HepG2 (cell line): ENCODE results near the gene TMEM239. TPM values are rescaled to one million over a fixed set of nuclear protein-coding genes. Genes with fewer than 3 reads are reported as not detected.

Source experiments
- ATAC-seq: fragments of 200-7000 bp; cut with Tn5 transposase; 3 replicates; pipeline ENCODE4 v1.9.1; 2020; ENCODE audit warnings: mild to moderate bottlenecking, moderate library complexity
- BruUV-seq: library from RNA; stranded (reverse); fragments of 400-500 nt; replicated peaks from 2 replicates; lab custom pipeline; 2021; lab: Mats Ljungman, UMichigan
- CTCF ChIA-PET: fragments of 300-600 bp; formaldehyde crosslinking; extraction: SDS; loops from one replicate; lab custom pipeline; 2021; ENCODE audit warnings: low total read pairs, inconsistent platforms, low intra/inter-chr PET ratio; lab: Yijun Ruan, JAX
- POLR2A ChIA-PET: fragments of 350-600 bp; sonication (Branson Sonifier 250); formaldehyde crosslinking; loops from one replicate; lab custom pipeline; 2020; ENCODE audit warnings: antibody characterized with exemption, inconsistent platforms; lab: Yijun Ruan, JAX
- DNase-seq: peaks from one replicate; pipeline ENCODE4 v3.0.0-alpha.2; 2015; ENCODE audit warnings: low spot score
- FAIRE-seq: peaks from 3 replicates; lab custom pipeline; 2011; peaks lifted over from hg19 to GRCh38; lab: Jason Lieb, UNC
- H2AFZ ChIP-seq: one replicate; pipeline ENCODE4 v1.6.1; 2011; ENCODE audit warnings: low read length, inconsistent platforms
- H3K27ac ChIP-seq: fragments of 300-600 bp; 3 replicates; pipeline ENCODE4 v1.8.0; 2011; ENCODE audit warnings: mixed run types, mild to moderate bottlenecking, mixed read lengths, low read length, inconsistent platforms; ENCODE audit not compliant: insufficient read depth; ENCODE audit errors: extremely low read length
- H3K27me3 ChIP-seq, 2 experiments: fragments of 200-600 bp in 1 of 2; 2 replicates in 1 of 2; 3 replicates in 1 of 2; pipeline versions ENCODE4 v1.6.0 to v1.8.0; 2011; ENCODE audit warnings: low read length in 2 of 2, mild to moderate bottlenecking in 2 of 2, moderate library complexity in 2 of 2, inconsistent platforms in 1 of 2; ENCODE audit not compliant: insufficient read depth in 2 of 2, control insufficient read depth in 1 of 2
- H3K36me3 ChIP-seq, 2 experiments: fragments of 200-600 bp in 1 of 2; replicated peaks in 1 of 2; 2 replicates in 1 of 2; 3 replicates in 1 of 2; pipeline versions ENCODE4 v1.5.1 to v1.8.0; 2011; ENCODE audit warnings: low read length in 2 of 2, inconsistent platforms in 1 of 2; ENCODE audit not compliant: insufficient read depth in 2 of 2, control insufficient read depth in 1 of 2
- H3K4me1 ChIP-seq: 2 replicates; pipeline ENCODE4 v1.5.1; 2012; ENCODE audit warnings: low read length, inconsistent platforms; ENCODE audit not compliant: insufficient read depth
- H3K4me2 ChIP-seq: 2 replicates; pipeline ENCODE4 v1.6.0; 2011; ENCODE audit warnings: low read depth, low read length, inconsistent platforms
- H3K4me3 ChIP-seq, 3 experiments: fragments of 200-600 bp in 1 of 3; sonication (generic), shearing (Covaris generic) in 1 of 3; replicated peaks in 1 of 3; 2 replicates each; pipeline ENCODE4 v1.5.1; 2011 to 2016; ENCODE audit warnings: low read length in 3 of 3, inconsistent platforms in 2 of 3, low read depth in 2 of 3, mild to moderate bottlenecking in 2 of 3, control low read depth in 1 of 3, mixed read lengths in 1 of 3; ENCODE audit not compliant: insufficient read depth in 1 of 3
- H3K79me2 ChIP-seq: one replicate; pipeline ENCODE4 v1.6.1; 2011; ENCODE audit warnings: low read length, inconsistent platforms; ENCODE audit not compliant: insufficient read depth
- H3K9ac ChIP-seq: 2 replicates; pipeline ENCODE4 v1.6.0; 2011; ENCODE audit warnings: mild to moderate bottlenecking, low read depth, low read length, inconsistent platforms; ENCODE audit not compliant: insufficient read depth
- H3K9me3 ChIP-seq: 2 replicates; pipeline ENCODE4 v1.5.1; 2012; ENCODE audit warnings: mild to moderate bottlenecking, low read length
- H4K20me1 ChIP-seq: 2 replicates; pipeline ENCODE4 v1.6.0; 2011; ENCODE audit warnings: inconsistent platforms, mild to moderate bottlenecking, low read length, moderate library complexity; ENCODE audit not compliant: insufficient read depth
- ATF7 ChIP-seq, 2 experiments: fragments of 450-650 bp in 1 of 2; sonication (generic) in 1 of 2; formaldehyde crosslinking in 1 of 2; IDR thresholded peaks; 2 replicates each; pipeline versions ENCODE4 v1.4.0 to v1.6.1; 2016 to 2020; ENCODE audit warnings: antibody characterized with exemption in 1 of 2, mild to moderate bottlenecking in 1 of 2, missing genetic modification reagents in 1 of 2
- IKZF1 ChIP-seq: fragments of 450-650 bp; IDR thresholded peaks from 2 replicates; pipeline ENCODE4 v1.7.1; 2016
- SKIL ChIP-seq: sonication (generic); formaldehyde crosslinking; IDR thresholded peaks from 2 replicates; pipeline ENCODE4 v1.8.0; 2022; ENCODE audit warnings: missing genetic modification reagents, mild to moderate bottlenecking, moderate library complexity, borderline replicate concordance
- UBTF ChIP-seq: sonication (generic); formaldehyde crosslinking; IDR thresholded peaks from 2 replicates; pipeline ENCODE4 v1.4.0; 2020; ENCODE audit warnings: mild to moderate bottlenecking, missing genetic modification reagents
- ZNF687 ChIP-seq: sonication (generic); formaldehyde crosslinking; IDR thresholded peaks from 2 replicates; pipeline ENCODE4 v1.5.1; 2020; ENCODE audit warnings: mild to moderate bottlenecking, missing genetic modification reagents, moderate library complexity
- ZNF777 ChIP-seq: sonication (generic); formaldehyde crosslinking; IDR thresholded peaks from 2 replicates; pipeline ENCODE4 v1.4.0; 2020; ENCODE audit warnings: missing genetic modification reagents
- ZNF792 ChIP-seq: IDR thresholded peaks from 2 replicates; pipeline ENCODE4 v1.6.1; 2016
- WGBS: methylation state at CpG from one replicate; pipeline ENCODE4 v1.1.6; 2017; ENCODE audit warnings: low lambda C conversion rate; 5-methylcytosine and 5-hydroxymethylcytosine counted together
- in situ Hi-C: cut with HindIII; loops from 2 replicates; pipeline ENCODE4 v1.10.0; 2017; ENCODE audit warnings: low pct_unique_long_range_greater_than_20kb; ENCODE audit not compliant: extremely low pct_ligation_motif_present
- intact Hi-C: fragments of 100-400 bp; cut with micrococcal nuclease; formaldehyde crosslinking; loops from one replicate; pipeline ENCODE4 v1.10.0; 2022; ENCODE audit not compliant: unreplicated experiment
- polyA plus RNA-seq, 8 experiments: library from polyadenylated mRNA; depleted of rRNA in 3 of 8; stranded (reverse) in 7 of 8; unstranded in 1 of 8; fragments of >200 nt; fragmentation: Illumina TruSeq in 4 of 8; extraction: Trizol in 4 of 8; gene quantifications; 2 replicates each; pipeline versions ENCODE4 v1.2.1 to v1.2.3, GENCODE V29; 2011 to 2016; ENCODE audit warnings: low read depth in 4 of 8, missing spikeins in 1 of 8, mixed read lengths in 1 of 8; ENCODE audit not compliant: insufficient read depth in 1 of 8
- total RNA-seq, 5 experiments: library from RNA; depleted of rRNA; stranded (reverse); fragments of >200 nt; fragmentation: Illumina TruSeq; extraction: Trizol; gene quantifications; 2 replicates each; pipeline ENCODE4 v1.2.3, GENCODE V29; 2016; ENCODE audit warnings: low read depth in 1 of 5

The TMEM239 gene
- total and polyA plus RNA-seq, 2 of the 13 experiments (the other 11 are each of a cell fraction or from before 2014, with no cell fraction given): not detected

GRCh38 chr20:2820896-2821869, 5.0 kb downstream of the TMEM239 start:
- Histone ChIP-seq H3K27me3 (peaks cover 7 to 57% of the 10 kb centered on the region in 2 experiments; a peak in 4 of 5 replicates), H3K4me3 (peak overlapping the region in 1 of 3 experiments; percentile 30; a peak in 1 of 6 replicates), H2AFZ (no peak overlapping the region), H3K9ac (no peak overlapping the region), H3K36me3 (no peaks in the 10 kb centered on the region), H3K4me1 (peaks cover 13% of the 10 kb centered on the region; the same call in 1 of the 2 replicates), H3K79me2 (no peaks in the 10 kb centered on the region), H4K20me1 (no peaks in the 10 kb centered on the region), H3K9me3 (no peaks in the 10 kb centered on the region), H3K27ac (no peak overlapping the region), H3K4me2 (peak overlapping the region; percentile 41; the same call in 1 of the 2 replicates)
- FAIRE-seq (no peak), DNase-seq (no peak), ATAC-seq (peak; percentile 36)
- ChIA-PET POLR2A (no interaction called here), CTCF (no interaction called here)
- TF ChIP-seq ZNF687: peak; percentile 24; the same call in 1 of the 2 replicates
- 0 out of 2 replicates have a peak, but pooled peaks have one; percentile 23 for TF ChIP-seq SKIL (CRISPR knock-in tag)
- TF ChIP-seq ATF7 (IDR thresholded peaks at IDR 0.05): no peak
- TF ChIP-seq ATF7 (CRISPR knock-in tag; IDR thresholded peaks at IDR 0.05): no peak
- TF ChIP-seq IKZF1: no peak
- TF ChIP-seq ZNF792 (CRISPR knock-in tag): no peak
- peak; percentile 35; the same call in 1 of the 2 replicates for TF ChIP-seq ZNF777 (CRISPR knock-in tag)
- peak; percentile 2; the same call in 1 of the 2 replicates for TF ChIP-seq UBTF (CRISPR knock-in tag)
- 40% methylated on average over 60 of the region's 68 CpGs for WGBS
- intact Hi-C loops (no loop called here), in situ Hi-C loops (no loop called here)
- BruUV-seq: no TSS peak
